Bone marrow (tissue), 2 donors: ENCODE results near the gene DQX1.
A peak's percentile ranks its signal among the peaks of the same experiment; 100 is the strongest.

Source experiments
- DNase-seq, 2 donors: peaks; one replicate each; lab custom pipeline; 2025; lab: John Stamatoyannopoulos, UW

DQX1 gene

GRCh38 chr2:74511104-74511989, 14.7 kb downstream of the DQX1 start:
- DNase-seq, result no peak

- no peak for DNase-seq
Measured at GRCh38 chr2:74510272-74510671, 15.8 kb downstream of the DQX1 start.

GRCh38 chr2:74507926-74508520, 18.0 kb downstream of the DQX1 start:
- no peak for DNase-seq

GRCh38 chr2:74507145-74507925, 18.7 kb downstream of the DQX1 start, which contains the start of gene PCGF1:
Gene PCGF1, minus strand, starts transcription at chr2:74507695. Its CDS starts 27 bp downstream, at chr2:74507668.
- peak; percentile 93 to 97 for DNase-seq

- DNase-seq, result no peak
Measured at GRCh38 chr2:74505448-74506246, 20.4 kb downstream of the DQX1 start.

- no peak for DNase-seq
Measured at GRCh38 chr2:74504591-74504990, 21.4 kb downstream of the DQX1 start.

- no peak for DNase-seq
Measured at GRCh38 chr2:74503506-74504475, 22.2 kb downstream of the DQX1 start.

GRCh38 chr2:74502720-74503505, 23.1 kb downstream of the DQX1 start:
- peak; percentile 28 to 56 for DNase-seq

- DNase-seq, result no peak
Measured at GRCh38 chr2:74502147-74502719, 23.8 kb downstream of the DQX1 start.

GRCh38 chr2:74501335-74502071, 24.5 kb downstream of the DQX1 start:
- DNase-seq, result no peak

GRCh38 chr2:74500578-74500946, 25.5 kb downstream of the DQX1 start:
- no peak for DNase-seq

GRCh38 chr2:74499940-74500577, 26.0 kb downstream of the DQX1 start:
- no peak for DNase-seq

GRCh38 chr2:74499267-74499939, 26.6 kb downstream of the DQX1 start, which contains the start of gene LBX2:
Gene LBX2, minus strand, starts transcription at chr2:74499603. Its CDS starts 66 bp downstream, at chr2:74499537.
- DNase-seq, result no peak

- DNase-seq, result peak; percentile 21 to 43
Measured at GRCh38 chr2:74498500-74499266, 27.3 kb downstream of the DQX1 start.

GRCh38 chr2:74497777-74498499, 28.1 kb downstream of the DQX1 start:
- DNase-seq, result no peak
